ELF-1 (cell line): Measurements from ENCODE around the gene IFNGR1.
A peak's percentile ranks its signal among the peaks of the same experiment; 100 is the strongest.

Experiments used
- DNase-seq: peaks from one replicate; pipeline ENCODE4 v3.0.0-alpha.2; 2016; ENCODE audit warnings: low read depth, low spot score

The IFNGR1 gene

DNA sequence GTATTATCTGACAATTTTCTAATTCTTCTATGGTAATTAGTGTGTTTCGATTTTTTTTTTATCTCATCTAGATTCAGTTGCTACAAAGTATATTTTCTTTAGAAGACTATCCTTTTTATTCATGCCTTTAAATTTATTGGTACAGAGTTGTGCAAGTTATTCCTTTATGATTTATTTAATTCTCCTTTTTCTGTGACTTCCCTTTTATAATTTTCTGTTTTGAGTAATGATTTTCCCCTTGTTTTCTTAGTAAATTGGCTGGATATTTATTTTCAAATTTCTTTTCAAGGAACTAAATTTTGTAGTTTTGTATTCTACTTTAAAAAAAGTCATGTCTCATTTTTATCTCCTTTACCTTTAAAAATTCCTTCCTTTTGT is 43.3 kb downstream of the IFNGR1 start:
- DNase-seq: no peak

DNA sequence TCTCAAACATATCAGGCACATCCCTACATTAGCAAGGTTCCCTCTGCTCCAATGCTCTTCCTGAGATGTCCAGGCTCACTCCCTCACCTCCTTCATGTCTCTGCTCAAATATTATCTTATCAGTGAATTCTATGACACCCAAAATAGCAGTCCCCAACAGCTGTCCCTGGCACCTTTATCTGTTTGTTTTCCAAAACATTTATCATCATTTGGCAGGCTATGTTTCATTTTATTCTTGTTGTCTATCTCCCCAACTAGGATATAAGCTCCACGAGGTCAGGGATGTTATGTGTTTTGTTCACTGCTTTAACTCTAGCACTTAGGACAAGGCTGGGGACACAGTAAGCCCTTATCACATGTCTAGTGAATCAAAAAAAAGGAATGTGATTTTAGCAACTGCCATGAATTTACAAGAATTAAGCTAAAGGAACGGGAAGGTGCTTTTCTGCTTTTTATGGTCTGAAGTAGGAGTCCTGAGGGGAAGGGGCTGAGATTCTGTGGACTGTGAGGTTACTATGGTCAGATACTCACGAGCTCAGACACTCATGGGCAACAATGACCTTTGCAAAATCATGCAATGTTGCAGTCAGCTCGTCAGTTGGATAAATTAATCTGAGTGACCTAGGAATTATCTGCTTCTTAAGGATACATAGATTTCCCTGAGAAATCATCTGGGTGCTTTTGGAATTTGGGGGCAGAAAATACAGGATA is 43.9 kb downstream of the IFNGR1 start:
- DNase-seq: no peak

DNA sequence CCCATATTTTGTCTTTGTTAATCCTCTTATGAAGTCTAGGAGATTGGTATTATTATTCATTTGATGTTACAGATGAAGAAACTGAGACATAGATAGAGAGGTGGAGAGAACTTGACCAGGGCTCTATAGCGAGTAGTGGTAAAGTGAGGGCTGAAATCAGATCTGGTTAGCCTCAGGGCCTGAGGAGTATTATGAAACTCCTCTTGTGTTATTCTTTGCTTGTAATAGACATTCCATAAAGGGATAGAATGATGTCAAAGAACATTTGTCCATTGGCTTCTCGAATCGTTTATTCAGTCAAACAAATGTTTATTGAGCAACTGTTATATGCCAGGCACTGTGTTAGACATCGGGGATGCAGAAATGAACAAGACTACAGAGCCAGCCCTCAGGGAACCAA is 45.7 kb downstream of the IFNGR1 start, which contains the start of gene IL22RA2:
Gene IL22RA2 (minus strand): TSS at position 144 of the 400 bp plus-strand sequence. CDS start 11,895 bp downstream, outside the sequence.
- DNase-seq: no peak

DNA sequence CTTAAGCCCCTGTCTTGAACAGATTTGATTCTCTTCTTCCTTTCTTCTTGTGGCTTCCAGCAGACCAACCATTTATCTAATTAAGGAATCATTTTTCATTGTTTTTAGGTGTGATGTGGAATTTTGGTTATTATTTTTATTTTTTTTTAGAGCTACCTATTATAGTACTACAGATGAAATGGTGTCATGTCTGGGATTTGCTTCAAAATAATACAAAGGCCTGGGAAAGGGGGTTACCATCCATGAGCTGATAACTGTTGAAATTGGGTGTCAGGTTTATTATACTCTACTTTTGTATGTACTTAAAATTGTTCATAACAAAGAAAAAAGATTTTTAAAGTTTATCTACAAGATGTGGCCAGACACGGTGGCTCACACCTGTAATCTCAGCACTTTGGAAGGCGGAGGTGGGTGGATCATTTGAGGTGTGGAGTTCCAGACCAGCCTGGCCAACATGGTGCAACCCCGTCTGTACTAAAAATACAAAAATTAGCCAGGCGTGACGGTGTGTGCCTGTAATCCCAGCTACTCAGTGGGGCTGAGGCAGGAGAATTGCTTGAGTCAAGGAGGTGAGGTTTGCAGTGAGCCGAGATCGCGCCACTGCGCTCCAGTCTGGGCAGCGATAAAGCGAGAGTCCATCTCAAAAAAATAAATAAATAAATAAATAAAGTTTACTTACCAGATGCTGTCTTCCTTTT is 46.3 kb downstream of the IFNGR1 start:
- no peak for DNase-seq

DNA sequence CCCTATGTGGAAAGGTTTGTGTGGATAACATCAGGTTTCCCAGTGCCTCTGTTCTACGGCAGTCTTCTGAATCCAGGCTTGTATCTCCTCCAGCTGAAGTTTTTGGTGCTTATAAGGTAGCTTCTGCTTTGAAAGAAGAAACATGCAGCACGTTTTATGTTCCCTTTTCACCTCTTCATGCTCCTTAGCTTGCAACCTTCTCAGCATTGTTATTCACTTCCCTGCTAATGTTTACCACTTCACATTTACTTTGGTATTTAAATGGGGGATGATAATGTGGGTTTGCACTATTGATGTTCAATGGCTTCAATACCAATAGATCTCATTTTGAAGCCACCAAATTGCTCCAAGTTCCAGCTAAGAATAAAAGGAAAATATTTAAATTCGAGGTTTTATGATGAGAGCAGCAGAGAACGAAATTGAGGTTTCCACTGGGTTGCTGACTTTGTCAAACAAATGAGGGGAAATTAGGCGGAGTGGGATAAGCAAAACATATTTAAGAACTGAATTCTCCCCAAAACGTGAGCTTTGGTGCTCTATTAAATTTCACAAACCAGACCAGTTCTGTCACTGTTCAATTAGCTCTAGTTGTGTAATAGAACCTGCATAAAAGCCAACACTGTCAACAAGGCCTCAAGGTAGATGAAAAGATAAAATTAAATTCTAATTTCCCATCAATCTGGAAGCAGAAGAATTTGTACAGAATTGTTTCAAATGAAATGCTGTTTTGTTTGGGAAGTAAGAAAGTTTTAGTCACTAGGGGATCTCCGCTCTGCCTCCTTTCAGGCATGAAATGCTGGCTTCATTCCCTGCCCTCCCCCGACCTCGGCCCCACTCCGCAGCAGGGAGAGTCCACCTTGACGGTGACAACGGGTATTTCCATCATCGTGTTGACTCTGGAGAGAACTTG is 47.1 kb downstream of the IFNGR1 start:
- DNase-seq: peak; percentile 7

DNA sequence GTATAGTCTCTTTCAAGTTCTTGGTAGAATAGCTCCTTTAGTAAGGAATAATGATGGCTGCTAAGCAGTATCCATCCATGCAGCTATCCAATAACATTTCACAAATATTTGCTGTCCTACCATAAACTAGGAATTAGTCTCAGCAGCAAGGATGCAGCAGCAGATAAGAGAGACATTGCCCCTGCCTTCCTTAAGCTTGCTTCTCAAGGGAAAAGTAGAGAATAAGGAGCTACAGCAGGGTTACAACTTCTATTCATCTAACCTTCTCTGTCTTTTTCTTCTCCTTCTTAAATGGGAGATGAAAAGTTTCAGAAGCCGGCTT is 48.2 kb downstream of the IFNGR1 start:
- DNase-seq: no peak

DNA sequence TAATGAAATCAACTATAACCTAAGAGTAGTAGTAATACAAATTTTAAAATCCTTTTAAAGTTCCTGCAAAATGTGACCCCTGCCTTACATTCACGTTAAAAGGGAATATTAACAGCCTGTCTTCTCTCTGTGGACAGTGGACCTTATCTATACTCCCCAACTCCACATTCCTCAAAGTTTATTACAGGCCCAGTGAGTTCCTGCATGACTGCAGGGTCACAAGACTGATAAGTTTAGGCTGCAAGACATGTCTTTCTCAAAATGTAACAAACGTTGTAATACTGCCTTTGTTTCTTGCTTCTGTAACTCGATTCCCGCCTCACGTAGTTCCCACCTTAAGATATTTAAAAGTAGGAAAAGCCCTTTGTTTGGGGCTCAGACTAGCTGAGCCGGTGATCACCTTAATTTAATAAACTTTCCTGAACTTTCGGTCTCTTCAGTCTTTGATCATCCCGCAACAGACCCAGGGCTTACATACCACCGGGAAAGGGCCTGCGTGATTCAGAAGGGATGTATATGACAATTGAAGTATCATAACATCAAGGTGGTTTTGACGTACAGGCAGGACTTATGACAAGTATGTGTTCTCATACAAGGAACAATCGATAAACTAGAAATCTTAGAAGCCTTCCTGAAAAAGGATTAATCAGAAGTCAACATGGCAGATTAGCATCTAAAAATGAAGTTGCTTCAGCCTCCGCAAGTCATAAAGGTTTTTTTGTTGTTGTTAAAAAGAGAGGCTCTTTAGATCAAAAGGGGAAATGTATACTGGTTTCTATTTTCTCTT is 48.7 kb downstream of the IFNGR1 start:
- no peak for DNase-seq

DNA sequence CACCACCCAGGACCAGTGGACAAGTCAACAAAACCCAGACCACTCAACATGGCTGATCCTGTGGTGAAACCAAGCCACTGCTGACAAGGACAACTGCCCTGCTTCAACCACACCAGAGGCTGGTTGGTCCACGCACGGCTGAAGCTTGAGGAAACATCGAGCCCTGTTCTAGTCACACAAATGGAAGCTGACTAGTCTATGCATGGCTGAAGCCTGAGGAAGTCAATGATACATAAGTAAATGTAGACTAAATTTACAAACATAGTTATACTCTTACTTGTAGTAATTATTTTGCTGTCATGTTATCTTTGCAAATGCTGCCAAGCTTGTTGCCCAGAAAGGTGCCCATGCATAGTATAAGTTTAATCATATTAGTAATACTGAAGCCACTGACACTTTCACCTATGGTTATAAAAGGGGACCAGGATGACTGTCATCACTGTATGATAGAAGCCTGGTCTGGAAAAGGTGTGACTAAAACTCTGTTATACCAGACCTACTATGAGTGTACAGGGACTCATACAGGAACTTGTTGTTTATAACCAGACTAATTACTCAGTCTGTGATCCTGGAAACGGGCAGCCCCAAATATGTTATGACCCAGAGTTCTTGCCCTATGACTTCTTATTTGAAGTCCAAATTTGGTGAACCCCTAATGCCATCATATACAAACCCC is 51.3 kb downstream of the IFNGR1 start:
- DNase-seq: no peak

DNA sequence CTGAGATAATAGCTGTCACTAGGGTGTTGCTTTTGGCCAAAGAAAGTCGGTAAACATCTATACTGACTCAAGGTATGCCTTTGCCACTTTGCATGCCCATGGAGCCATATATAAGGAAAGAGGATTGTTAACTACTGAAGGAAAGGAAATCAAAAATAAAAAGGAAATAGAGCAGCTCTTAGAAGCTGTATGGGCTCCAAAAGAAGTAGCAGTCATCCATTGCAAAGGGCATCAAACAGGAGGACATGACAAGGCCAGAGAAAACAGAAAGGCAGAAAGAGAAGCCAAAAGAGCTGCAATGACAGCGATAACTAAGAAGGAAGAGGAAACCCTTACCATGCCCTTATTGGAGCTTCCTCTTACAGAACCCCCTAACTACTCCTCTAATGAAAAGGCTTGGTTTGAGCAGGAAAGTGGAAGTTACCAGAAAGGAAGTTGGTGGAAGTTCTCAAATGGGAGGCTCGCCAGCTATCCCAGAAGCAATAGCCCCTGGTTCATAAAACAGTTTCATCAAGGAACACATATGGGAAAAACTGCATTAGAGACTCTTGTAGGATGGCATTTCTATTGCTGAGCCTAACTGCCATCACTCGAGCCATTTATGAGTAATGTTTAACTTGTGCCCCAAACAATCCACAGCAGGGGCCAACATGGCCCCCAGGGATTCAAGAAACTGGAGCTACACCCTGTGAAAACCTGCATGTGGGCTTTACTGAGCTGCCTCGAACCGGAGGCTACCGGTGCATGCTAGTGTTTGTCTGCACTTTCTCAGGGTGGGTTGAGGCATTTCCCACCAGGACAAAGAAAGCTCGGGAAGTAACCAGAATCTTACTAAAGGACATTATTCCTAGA is 52.7 kb downstream of the IFNGR1 start:
- no peak for DNase-seq

DNA sequence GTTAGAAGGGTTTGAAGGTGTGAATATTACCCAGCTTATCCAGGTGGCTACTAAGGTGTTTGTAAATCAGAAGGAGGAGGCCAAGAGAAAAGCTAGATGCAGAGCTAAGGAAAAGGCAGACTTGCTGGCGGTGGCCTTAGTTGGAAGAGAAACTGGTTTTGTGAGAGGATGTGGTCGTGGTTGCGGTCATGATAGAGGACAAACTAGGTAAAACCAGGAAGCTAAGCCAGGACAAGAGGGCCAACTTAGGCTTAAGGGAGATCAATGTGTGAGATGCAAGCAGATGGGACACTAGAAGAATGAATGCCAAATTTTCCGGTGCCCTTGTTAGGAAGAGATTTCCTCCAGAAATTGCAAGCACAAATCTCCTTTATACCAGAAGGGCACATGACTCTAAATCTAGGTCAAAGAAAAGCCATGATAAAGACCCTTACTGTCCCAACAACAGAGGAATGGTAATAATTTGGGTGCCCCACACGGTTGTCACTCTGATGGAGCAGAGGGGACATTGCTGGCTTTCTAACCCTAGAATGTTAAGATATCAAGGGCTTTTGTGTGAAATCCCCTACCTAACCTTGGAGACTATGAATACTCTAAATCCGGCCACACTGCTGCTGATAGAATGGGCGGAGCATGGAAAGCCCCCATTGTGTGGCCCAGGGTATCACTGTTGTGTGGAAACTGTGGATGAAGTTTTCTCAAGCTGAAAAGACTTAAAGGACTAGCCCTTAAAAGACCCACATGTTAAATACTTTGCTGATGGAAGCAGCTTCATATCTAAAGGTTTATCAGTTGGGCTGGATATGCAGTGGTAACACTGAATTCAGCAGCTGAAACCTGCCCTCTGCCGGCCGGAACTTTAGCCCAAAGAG is 53.6 kb downstream of the IFNGR1 start:
- DNase-seq: no peak

DNA sequence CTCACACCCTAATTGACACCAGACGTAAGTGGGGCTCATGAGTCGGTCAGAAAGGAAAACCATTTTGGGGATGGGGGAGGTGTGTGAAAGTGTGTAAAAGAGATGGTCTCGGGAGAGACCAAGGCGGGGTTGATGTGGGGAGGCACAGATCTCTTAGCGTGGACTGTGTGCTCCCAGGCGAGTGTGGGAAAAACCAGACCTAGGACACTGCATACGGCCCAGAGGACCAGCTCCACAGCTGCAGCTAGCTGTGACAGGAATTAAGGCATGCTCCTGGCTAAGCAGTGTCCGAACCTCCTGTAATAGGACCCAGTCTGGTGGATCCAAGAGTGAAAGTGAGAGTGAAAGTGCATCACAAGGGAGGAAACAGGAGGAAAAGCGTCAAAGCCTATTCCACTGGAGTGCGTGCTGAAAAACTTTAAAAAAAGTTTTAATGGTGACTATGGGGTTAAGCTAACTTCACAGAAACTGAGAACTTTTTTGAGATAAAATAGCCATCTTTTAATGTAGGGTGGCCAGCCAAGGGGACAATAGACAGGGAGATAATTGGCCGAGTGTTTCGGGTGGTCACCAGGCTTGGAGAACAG is 55.4 kb downstream of the IFNGR1 start:
- no peak for DNase-seq

DNA sequence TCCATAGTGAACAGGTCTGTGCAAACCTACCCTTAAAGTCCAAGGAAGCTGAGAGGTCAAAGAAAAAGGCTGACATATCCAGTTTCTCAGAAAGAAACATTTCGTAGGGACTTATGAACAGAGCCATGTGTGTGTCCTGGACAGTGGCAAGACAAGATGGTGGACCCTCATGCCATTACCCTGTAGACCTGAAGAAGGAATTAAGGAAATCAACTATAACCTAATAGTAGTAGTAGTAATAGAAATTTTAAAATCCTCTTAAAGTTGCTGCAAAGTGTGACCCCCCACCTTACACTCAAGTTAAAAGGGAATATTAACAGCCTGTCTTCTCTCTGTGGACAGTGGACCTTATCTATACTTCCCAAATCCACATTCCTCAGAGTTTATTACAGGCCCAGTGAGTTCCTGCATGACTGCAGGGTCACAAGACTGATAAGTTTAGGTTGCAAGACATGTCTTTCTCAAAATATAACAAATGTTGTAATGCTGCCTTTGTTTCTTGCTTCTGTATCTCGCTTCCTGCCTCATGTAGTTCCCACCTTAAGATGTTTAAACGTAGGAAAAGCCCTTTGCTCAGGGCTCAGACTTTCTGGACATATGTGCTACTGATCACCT is 56.4 kb downstream of the IFNGR1 start:
- DNase-seq: no peak

DNA sequence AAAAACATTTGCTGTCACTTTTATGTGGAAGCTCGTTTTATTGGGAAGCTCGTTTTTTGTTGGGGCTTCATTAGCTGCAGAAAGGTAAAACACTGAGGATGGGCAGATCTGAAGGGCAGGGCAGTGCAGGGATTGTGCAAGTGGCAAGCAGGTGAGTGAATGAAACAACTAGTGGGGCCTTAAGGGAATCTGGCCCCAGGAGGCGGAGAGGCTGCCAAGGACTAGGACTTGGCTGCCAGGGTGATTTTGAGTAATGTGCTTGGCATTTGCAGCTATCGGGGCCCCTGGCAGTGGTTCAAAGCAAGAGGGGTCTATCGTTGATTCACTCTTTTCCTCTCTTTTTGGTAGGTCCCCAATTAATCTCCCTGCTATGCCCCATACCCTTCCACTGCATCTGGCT is 57.2 kb downstream of the IFNGR1 start:
- no peak for DNase-seq

DNA sequence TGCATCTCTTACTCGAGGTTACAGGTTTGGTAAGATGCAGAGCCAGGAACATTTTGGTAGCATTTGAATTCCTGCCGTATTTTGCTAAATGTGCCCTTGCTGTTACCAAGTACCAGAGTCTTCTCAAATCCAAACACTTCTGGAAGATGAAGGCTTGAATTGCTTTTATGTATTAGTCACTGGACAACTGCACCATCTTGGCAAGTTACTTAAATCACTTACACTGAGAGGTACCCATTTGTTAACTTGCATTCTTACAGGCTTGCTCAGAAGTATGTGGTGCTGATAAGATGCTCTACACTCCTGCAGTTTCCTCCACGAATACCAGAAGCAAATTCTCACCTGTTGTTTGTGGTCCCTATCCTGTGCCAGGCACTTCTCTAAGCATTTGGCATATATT is 58.4 kb downstream of the IFNGR1 start:
- no peak for DNase-seq

DNA sequence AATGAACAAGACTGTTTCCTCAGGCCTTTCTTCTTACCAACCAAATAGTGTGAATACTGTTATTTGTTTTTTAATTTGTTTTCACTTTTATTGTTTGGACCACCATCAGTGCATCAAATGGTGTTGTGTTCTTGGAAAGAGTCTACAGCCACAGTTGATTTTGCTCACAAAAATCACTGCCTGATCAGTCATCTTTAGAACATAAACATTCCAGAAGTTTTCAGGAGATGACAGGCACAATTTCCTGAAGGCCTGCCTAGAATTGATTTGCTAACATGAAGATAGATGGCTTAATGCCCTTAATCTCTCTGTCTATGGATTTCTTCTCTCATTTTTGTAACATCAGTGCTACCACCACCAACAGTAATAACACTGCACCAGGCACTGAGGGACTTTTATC is 59.3 kb downstream of the IFNGR1 start:
- DNase-seq: no peak

DNA sequence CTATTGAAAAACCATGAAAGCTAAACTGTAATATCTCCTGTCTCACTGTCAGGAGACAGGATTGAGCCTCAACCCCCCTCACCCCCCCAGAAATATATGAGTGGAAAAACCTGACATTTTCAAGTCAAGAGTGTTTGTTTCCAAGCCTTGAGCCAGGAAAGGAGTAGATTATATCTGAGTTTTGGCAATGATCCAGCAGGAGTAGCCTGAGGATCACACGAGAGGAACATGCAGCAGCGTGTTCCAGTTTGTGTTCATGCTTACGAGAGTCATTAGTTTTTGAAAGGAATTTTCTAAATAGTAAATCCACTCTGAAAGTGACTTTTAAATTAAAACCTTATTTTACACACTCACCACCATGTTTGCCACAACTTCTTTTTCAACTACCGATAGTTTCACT is 61.6 kb downstream of the IFNGR1 start:
- no peak for DNase-seq

DNA sequence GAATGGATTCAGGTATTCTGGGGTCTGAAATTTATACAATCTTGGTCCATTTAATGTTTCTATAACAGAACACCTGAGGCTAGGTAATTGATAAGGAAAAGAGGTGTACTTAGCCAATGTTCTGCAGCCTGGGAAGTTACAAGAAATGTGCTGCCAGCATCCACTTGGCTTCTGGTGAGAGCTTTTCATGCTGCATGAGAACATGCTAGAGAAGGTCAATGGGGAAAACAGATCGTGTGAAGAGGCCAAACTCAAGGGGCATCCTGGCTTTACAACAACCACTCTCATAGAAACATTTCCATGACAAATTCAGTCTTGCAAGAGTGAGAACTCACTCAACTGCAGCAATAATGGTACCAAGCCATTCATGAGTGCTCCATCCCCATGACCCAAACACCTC is 62.5 kb downstream of the IFNGR1 start:
- no peak for DNase-seq

DNA sequence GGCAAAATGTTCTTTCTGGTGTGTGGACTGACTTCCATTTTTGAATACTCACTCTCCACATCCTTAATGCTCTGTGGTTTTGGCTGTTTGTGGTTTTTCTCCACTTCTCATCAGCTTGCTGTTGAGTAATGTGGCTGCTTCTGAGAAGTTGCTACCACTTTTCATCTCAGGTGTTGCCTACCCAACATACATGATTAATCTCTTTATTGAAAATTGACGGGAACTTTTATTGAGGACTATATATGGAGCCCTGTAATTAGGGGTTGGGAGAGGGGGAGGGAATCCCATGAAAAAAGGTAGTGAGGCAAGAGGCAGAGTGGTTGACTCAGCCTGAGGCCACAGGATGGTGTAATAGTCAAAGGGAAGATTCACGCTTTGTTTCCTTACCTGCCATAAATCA is 63.4 kb downstream of the IFNGR1 start:
- DNase-seq: no peak
